ENCODE results near the gene TRAM2. TPM values are rescaled to one million over a fixed set of nuclear protein-coding genes. Genes with fewer than 3 reads are reported as not detected.

The TRAM2 gene
- total and polyA plus RNA-seq, 9 of the 15 experiments (the other 6 are each of a cell fraction or from before 2014, with no cell fraction given), result 2.6 to 13.3 (median 8.9) TPM

GRCh38 chr6:52517502-52518278 is 59.2 kb downstream of the TRAM2 start (continued):
- TF ChIP-seq ZNF518B (CRISPR knock-in tag; IDR thresholded peaks at IDR 0.05) (no peak), NRF1 (conservative IDR thresholded peaks at IDR 0.05 in 1 of 2, IDR thresholded peaks at IDR 0.05 in 1 of 2) (peak; percentile 17 to 30; a peak in 1 of 4 replicates), BRD9 (IDR thresholded peaks at IDR 0.05; ENCODE audit: low read depth, partially characterized antibody) (peak; percentile 80), CCNT2 (IDR thresholded peaks at IDR 0.05; ENCODE audit: borderline replicate concordance, extremely low read depth, insufficient read length, low read depth, low read length) (no peak), FOXK2 (conservative IDR thresholded peaks at IDR 0.05 in 1 of 2, IDR thresholded peaks at IDR 0.05 in 1 of 2; ENCODE audit: low read depth in 2 of 2) (peak; percentile 35 to 43; a peak in 1 of 4 replicates), NFRKB (IDR thresholded peaks at IDR 0.05; ENCODE audit: low read depth) (peak; percentile 74), CEBPB (tag; IDR thresholded peaks at IDR 0.05) (0 out of 2 replicates have a peak, but pooled peaks have one; percentile 25), LEF1 (IDR thresholded peaks at IDR 0.05) (peak; percentile 85), NBN (IDR thresholded peaks at IDR 0.05; ENCODE audit: low read depth) (peak; percentile 76; the same call in 1 of the 2 replicates), ZNF175 (CRISPR knock-in tag; IDR thresholded peaks at IDR 0.05; ENCODE audit: low read depth) (peak; percentile 69; the same call in 1 of the 2 replicates), PHF21A (IDR thresholded peaks at IDR 0.05; ENCODE audit: borderline replicate concordance, low read depth) (peak; percentile 36; the same call in 1 of the 2 replicates), WHSC1 (IDR thresholded peaks at IDR 0.05; ENCODE audit: low read length) (no peak), EGR1 (conservative IDR thresholded peaks at IDR 0.05) (peak; percentile 87), EP400 (IDR thresholded peaks at IDR 0.05) (peak; percentile 65), ZNF408 (CRISPR knock-in tag; IDR thresholded peaks at IDR 0.05; ENCODE audit: low read depth) (no peak), ZNF764 (CRISPR knock-in tag; IDR thresholded peaks at IDR 0.05; ENCODE audit: low read depth) (no peak), ATF4 (CRISPR knock-in tag; IDR thresholded peaks at IDR 0.05) (peak; percentile 35; the same call in 1 of the 2 replicates), BACH1 (tag; IDR thresholded peaks at IDR 0.05) (peak; percentile 77), XRCC5 (IDR thresholded peaks at IDR 0.05; ENCODE audit: low read depth, low read length) (0 out of 2 replicates have a peak, but pooled peaks have one; percentile 56), MTA3 (IDR thresholded peaks at IDR 0.05; ENCODE audit: borderline replicate concordance) (peak; percentile 70; the same call in 1 of the 2 replicates), KDM4B (IDR thresholded peaks at IDR 0.05; ENCODE audit: borderline replicate concordance in 2 of 2, low read depth in 1 of 2) (peak in 1 of 2 experiments; percentile 44; a peak in 1 of 4 replicates), ZNF639 (CRISPR knock-in tag; conservative IDR thresholded peaks at IDR 0.05 in 1 of 2, IDR thresholded peaks at IDR 0.05 in 1 of 2) (peak in 1 of 2 experiments; percentile 65; a peak in 2 of 4 replicates)
